Suppressor macrophage (primary cell): Measurements from ENCODE around the gene CREBBP.
A peak's percentile ranks its signal among the peaks of the same experiment; 100 is the strongest.

Source experiments
- DNase-seq, 4 experiments: peaks; one replicate each; pipeline ENCODE4 v3.0.0-alpha.2; 2020 to 2022

The CREBBP gene

DNA sequence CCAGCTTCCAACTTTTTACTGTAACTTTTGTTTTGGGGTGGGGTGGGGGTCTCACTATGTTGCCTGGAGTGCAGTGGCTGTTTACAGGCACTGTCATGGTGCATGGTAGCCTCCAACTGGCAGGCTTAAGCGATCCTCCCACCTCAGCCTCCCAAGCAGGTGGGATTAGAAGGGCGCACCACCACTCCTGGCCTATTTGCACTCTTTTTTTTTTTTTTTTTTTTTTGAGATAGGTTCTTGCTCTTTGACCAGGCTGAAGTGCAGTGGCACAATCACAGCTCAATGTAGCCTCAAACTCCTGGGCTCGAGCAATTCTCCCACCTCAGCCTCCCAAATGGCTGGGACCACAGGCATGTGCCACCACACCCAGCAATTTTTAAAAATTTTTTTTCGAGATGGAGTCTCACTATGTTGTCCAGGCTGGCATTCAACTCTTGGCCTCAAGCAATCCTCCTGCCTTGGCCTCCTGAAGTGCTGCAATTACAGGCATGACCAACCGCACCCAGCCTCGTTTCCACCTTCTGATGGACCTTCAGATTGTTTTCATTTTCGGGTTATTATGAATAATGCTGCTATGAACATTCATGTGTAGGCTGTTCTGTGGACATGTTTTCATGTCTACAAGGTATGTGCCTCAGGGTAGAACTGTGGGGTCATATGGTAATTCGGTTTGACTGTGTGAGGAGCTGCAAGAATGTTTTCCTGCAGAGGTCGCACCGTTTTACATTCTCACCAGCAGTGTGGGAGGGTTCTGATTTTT, 174.1 kb downstream of the CREBBP start:
- no peak for DNase-seq

DNA sequence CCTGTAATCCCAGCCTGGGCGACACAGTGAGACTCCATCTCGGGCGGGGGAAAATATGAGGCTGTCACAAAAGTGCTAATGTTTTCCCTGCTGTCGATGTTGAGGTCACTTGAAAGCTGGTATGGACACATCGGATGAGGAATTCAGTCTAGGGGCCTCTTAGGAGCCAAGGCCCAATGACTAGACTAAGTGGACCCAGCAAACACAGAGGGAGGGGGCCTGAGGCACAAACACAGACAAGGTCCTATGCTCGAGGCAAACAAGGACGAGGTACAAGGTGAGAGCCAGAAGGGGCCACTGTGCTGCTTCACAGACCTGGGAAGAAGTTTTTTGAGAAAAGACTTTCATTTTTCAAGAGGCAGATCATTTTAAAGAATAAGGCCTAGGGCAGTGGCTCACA, 178.4 kb downstream of the CREBBP start:
- DNase-seq, result no peak

DNA sequence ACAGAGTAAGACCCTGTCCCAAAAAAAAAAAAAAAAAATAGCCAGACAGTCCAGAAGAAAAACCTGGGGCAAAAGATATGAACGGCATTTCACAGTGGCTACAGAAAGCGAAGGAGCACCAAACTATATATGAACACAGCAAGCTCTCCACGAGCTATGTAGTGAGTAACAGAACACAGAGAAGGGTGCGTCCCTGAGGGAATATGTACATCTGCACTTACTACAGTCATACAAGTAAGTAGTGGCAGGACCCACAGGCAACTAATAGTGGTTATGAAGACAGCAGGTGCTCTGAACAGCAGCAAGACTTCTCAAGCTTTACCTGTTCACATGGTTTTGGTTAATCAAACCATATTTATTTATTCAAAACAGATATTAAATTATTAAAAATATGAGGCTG, 179.0 kb downstream of the CREBBP start:
- DNase-seq, result no peak

DNA sequence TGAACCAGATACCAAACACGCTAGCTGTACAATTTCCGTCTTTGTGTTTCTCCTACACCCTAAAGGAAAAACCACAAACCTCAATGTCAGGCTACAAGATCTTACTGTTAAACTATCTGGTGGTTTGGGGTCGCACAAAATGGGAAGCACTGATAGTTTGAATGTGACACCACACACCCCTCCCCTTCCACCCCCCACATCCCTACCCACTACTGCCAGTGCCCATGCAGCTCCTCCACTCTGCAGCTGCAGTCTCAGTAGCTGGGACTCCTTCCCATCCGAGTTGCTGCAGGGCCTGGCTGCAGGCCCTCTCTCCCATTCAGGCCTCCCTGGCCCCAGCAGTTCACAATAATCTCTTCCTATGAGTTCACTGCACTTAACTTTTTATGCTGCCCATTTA, 181.6 kb downstream of the CREBBP start:
- no peak for DNase-seq

DNA sequence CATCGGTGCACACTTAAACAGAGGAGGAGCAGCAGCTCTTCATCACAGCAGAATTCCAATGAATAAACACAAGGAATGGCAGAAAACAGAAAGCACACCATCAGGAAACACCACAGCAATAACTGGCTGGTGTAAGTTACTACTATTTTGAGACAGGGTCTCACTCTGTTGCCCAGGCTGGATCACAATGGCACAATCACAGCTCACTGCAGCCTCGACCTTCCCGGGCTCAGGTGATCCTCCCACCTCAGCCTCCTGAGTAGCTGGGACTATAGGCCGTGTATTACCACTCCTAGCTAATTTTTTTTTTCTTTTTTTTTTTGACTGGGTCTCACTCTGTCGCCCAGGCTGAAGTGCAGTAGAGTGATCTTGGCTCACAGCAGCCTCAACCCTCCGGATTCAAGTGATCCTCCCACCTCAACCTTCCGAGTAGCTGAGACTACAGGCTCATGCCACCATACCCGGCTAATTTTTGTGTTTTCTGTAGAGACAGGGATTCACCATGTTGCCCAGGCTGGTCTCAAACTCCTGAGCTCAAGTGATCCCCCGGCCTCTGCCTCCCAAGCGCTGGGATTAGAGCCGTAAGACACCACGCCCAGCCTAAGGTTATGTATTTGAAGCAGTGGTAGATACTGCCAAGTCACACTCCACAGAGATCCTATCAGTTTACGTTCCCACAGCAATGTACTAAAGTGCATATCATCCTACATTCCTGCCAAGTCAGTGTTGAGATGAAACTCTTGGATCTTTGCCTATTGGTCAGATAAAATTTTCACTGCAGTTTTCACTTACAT, 183.9 kb downstream of the CREBBP start:
- no peak for DNase-seq

DNA sequence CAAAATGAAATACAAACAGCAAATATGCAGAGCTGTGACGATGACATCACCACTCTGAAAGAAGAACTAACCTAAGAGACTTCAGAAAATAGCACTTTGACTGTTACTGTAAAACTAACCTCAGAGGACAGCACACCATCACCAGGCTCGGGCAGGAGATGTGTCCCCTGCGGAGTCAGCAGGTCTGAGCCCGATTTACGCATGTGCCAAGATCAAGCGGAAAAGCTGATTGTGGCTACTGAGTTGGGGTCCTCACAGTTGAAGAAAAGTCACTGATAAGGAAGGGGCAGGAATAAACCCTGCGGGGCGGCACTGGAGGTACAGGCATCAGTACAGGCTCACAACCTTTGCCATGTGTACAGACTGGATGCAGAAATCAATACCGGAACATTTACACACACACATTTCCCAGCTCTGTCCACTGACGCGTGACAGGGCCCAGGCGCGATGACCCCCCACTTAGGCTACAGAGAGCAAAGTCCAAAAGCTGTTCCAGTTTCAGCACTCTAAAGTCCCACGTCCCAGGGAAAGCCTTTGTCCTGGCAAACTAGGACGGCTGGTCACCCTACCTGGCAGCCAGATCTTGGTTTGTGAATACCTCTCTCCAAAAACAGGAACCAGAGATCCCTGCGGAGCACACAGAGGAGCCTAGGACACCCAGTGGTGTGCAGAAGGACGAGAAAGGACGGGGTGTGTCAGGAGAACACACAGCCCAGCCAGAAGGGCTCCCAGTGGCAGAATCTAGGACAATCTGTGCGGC, 184.7 kb downstream of the CREBBP start:
- peak; percentile 12 to 62 (median 34) for DNase-seq

DNA sequence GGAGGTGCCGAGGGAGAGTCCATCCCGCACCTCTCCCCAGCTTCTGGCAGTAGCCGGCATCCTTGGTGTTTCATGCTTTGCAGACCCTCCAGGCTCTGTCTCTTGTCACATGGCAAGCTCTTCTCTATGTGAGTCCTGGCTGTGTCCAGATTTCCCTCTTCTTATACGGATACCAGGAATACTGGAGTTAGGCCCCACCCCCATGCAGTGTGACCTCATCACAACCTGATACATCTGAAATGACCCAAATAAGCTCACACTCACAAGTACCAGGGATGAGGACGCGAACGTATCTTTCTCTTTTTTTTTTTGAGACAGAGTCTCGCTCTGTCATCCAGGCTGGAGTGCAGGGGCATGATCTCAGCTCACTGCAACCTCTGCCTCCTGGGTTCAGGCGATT, 186.5 kb downstream of the CREBBP start:
- no peak for DNase-seq

DNA sequence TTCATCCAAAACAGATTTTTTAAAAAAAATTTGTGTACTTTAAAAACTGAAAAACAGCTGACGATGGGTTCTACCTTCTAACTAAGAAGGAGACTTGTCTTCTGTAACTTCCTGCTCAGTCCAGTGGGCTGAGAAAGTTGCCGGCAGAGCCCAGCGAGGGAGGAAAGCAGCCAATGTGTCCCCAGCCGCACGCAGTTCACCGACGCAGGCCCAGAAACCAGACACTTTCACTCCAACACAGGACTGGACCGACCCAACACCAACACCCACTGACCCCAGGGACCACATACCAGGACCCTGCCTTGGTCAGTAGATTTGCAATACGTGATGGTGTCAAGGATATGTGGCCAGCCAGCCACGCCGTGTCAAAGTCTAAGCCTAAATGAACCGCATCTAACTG, 188.8 kb downstream of the CREBBP start:
- DNase-seq, result no peak

DNA sequence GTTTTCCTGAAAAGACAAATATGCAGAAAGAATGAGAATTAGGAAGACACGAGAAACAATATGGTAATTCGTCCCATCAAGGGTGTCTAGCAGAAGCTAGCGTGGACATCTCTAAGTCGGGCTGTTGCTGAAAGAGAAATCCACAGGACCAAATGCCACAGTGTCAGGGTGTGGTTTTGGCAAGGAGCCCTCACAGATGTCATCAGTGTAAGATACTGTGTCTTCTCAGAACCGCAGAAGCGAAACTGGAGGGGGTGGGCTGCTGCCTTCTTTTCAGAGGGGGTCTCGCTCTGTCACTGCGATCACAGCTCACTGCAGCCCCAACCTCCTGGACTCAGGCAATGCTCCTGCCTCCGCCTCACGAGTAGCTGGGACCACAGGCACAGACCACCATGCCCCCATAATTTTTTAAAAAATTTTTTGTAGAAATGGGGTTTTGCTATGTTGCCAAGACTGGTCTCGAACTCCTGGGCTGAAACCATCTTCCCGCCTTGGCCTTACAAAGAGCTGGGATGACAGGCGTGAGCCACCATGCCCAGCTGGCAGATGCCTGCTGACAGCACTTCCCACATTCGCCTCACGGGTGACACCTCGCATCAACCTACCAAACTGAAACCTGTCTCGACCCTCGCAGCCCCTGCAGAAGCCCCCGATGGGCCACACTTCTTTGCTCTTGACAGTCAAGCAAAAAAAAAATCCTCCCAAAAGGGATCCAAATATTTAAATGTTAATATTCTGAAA, 189.4 kb downstream of the CREBBP start:
- DNase-seq, result no peak

DNA sequence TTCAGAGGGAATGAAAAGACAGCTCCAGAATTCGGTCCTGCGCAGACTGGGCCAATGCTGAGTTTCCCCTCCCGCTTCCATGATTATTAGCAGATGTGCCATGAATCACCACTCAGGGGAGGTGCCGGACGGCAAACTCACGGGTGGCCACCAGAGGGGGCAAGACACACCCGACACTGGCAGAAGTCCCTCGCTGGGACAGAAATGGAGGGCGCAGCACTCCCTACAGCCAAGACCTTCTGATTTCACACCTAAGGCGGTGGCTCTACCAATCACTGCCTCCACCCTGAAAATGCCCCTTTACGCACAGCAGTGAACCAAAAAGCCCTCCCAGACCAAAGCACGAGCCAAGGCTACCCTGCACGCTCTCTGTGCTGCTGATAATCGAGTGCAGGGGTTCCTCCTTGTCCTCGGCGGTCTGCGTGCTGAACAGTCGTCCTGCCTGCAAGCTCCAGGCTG, 190.0 kb downstream of the CREBBP start:
- DNase-seq, result peak; percentile 86 to 92 (median 88)

DNA sequence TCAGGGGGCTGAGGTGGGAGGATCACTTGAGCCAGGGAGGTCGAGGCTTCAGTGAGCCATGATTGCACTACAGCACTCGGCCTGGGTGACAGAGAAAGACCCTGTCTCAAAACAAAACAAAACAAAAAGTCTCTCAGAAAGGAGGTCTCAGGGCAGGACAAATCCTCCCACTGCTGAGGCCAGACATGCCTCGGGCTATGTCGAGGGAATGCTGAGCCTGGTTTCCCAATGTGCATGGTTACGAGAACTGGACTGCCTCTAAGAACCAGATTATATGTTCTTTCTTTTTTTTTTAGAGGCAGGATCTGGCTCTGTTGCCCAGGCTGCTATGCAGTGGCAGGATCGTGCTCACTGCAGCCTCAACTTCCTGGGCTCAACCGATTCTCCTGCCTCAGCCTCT, 190.8 kb downstream of the CREBBP start:
- DNase-seq, result no peak

DNA sequence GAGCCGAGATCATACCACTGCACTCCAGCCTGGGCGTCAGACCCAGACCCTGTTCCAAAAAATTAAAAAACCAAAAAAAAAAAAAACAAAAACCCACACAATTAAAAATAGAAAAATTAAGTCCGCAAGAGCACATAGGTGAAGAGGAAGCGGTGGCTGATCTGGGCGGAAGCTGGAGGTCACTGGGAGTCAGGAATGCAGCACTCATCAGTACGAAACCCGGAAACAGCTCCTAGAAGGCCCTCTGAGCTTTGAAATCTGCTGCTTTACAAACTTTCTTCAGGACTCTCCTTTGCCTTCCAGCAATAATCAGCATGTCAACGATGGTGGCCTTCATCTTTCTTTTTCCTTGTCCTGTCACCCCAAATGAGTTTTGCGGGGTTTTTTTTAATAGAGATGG, 192.7 kb downstream of the CREBBP start:
- no peak for DNase-seq

DNA sequence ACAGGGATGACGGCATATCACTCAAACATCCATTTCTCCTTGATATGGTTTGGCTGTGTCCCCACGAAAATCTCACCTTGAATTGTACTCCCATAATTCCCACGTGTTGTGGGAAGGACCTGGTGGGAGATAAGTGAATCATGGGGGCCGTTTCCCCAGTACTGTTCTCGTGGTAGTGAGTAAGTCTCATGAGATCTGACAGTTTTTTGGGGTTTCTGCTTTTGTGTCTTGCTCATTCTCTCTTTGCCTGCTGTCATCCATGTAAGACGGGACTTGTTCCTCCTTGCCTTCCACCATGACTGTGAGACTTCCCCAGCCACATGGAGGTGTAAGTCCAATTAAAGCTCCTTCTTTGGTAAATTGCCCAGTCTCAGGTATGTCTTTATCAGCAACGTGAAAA, 193.5 kb downstream of the CREBBP start:
- DNase-seq, result peak in 3 of 4 experiments; percentile 22 to 27 (median 25)

DNA sequence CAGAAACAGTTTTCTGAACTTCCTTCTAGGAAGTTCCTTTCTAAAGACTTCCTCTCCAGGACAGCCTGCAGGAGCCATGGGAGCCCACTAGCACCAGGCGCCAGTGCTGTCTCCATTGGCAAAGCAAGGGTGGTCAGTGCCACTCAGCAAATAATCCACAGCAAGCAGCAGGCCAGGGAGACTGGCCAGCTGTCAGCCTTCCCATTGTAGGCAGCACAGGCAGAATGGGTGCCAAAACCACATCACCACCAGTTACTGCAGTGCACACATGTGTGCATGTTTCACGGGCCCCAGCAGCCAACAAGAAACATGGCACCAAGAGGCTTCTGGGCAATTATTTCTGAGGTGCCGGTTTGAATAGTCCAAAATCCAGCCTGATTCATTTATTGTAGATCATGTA, 199.3 kb downstream of the CREBBP start:
- DNase-seq, result peak in 2 of 4 experiments; percentile 16 to 18

DNA sequence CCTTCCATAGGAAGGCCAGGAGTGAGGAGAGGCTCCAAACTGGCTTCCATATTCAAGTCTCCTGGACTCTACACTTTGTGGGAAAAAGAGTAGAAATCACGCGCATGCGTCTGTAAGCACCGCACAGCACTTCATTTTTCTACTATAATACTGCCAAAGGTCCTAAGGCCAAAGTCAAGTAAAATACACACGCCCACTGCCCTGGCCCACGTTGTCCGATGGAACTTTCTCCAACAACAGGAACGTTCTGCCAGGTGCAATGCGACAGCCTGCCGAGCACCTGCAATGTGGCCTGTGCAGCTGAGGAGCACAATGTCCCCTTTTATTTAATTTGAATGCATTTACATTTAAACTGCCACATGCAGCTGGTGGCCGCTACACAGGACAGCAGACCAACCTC, 202.5 kb downstream of the CREBBP start:
- DNase-seq, result no peak

DNA sequence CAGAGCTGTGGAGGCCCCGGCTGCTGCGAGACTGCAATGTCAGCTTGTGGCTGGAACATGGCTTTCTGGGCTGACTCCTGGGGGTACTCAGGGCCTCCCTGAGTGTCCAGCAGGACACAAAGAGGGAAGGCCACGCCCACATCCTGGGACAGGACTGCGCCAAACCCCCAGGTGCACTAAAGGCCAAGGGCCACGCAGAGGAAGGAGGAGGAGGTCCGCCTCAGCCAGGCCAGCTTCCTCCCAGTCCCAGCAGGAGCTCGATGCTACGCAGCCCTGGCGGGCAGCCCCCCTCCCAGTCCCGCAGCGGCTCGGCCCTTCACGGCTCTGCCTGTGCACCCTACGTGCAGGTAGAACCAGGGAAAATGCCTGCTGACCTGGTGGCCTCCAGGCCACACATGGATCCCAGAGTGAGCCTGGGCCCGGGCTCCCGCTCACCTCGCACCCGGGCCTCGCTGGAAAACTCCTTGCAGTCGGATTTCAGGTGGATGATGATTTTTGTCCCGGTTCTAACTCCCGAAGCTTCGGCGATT, 204.8 kb downstream of the CREBBP start:
- no peak for DNase-seq
